Erythroblast (primary cell): ENCODE results near the gene GPR87.

Source experiments
- GATA1 ChIP-seq: IDR thresholded peaks from 2 replicates; pipeline ENCODE4 v1.6.1; 2011; ENCODE audit warnings: low read depth, mild to moderate bottlenecking, control low read depth, low read length, moderate library complexity
- POLR2A ChIP-seq: IDR thresholded peaks from 2 replicates; pipeline ENCODE4 v1.6.1; 2011; ENCODE audit warnings: mild to moderate bottlenecking, low read length

DNA sequence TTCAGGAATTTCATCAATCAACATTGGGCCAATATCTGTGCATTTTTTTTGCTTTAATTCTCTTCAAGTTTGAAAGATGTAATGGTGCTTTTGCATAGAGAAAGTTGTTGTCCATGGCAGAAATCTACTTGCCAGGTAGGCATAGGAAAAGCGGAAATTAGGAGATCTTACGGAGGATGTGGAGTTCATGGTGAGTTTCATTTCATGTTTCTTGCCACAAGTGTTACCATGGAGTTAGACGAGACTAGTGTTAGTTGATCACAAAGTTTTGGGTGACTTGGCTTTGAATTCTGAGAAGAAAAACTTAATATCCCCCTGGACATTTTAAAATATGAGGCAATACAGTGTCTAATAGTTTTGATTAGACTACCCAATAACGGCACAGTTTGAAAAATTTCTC lies 13.8 kb upstream of the GPR87 start:
- TF ChIP-seq POLR2A = no peak
- TF ChIP-seq GATA1 = no peak
